Erythroblast (primary cell): ENCODE data around the gene GJB2.
"Not testable (repeated sequence)": the region's sequence is repeated elsewhere in the genome, so short reads cannot be mapped to it uniquely, and the experiment has no call there.

ENCODE experiments used
- GATA1 ChIP-seq: IDR thresholded peaks from 2 replicates; pipeline ENCODE4 v1.6.1; 2011; ENCODE audit warnings: low read depth, mild to moderate bottlenecking, control low read depth, low read length, moderate library complexity
- POLR2A ChIP-seq: IDR thresholded peaks from 2 replicates; pipeline ENCODE4 v1.6.1; 2011; ENCODE audit warnings: mild to moderate bottlenecking, low read length

GRCh38 chr13:20153290-20153689, 39.4 kb downstream of the GJB2 start:
- not testable (repeated sequence) for TF ChIP-seq POLR2A, GATA1
